GM12864 (cell line): ENCODE results near the gene H2AZ2.
A peak's percentile ranks its signal among the peaks of the same experiment; 100 is the strongest.
"Not testable (repeated sequence)": the region's sequence is repeated elsewhere in the genome, so short reads cannot be mapped to it uniquely, and the experiment has no call there.

Experiments used
- DNase-seq: peaks from one replicate; pipeline ENCODE4 v3.0.0-alpha.2; 2011; ENCODE audit warnings: low read depth
- H3K4me3 ChIP-seq: 2 replicates; pipeline ENCODE4 v1.5.1; 2011; ENCODE audit warnings: mild to moderate bottlenecking, low read depth, low read length, control low read depth
- CTCF ChIP-seq: IDR thresholded peaks from 2 replicates; pipeline ENCODE4 v1.5.1; 2011; ENCODE audit warnings: low read depth, mild to moderate bottlenecking, moderate library complexity, low read length, control low read depth, inconsistent platforms; ENCODE audit errors: missing control alignments

H2AZ2 gene

GRCh38 chr7:44849259-44849884 is 1.5 kb upstream of the H2AZ2 start:
- TF ChIP-seq CTCF, result no peak
- H3K4me3 ChIP-seq, result peak overlapping the region; percentile 87
- no peak for DNase-seq

- peak overlapping the region; percentile 88 for H3K4me3 ChIP-seq
- peak; percentile 85 for TF ChIP-seq CTCF
- peak; percentile 50 for DNase-seq
Observed at GRCh38 chr7:44847509-44847919, 373 bp downstream of the H2AZ2 start.

GRCh38 chr7:44846816-44847508 is 925 bp downstream of the H2AZ2 start:
- peak overlapping the region; percentile 88 for H3K4me3 ChIP-seq
- no peak for TF ChIP-seq CTCF
- DNase-seq, result no peak

- not testable (repeated sequence) for DNase-seq
- peak overlapping the region; percentile 88 for H3K4me3 ChIP-seq
Observed at GRCh38 chr7:44846390-44846789, 1.5 kb downstream of the H2AZ2 start.

- DNase-seq, result no peak
- no peak overlapping the region for H3K4me3 ChIP-seq
- TF ChIP-seq CTCF, result no peak
Observed at GRCh38 chr7:44845451-44845850, 2.4 kb downstream of the H2AZ2 start.

GRCh38 chr7:44843440-44843839 is 4.4 kb downstream of the H2AZ2 start:
- H3K4me3 ChIP-seq, DNase-seq: not testable (repeated sequence)

GRCh38 chr7:44842675-44843074 is 5.2 kb downstream of the H2AZ2 start:
- DNase-seq, H3K4me3 ChIP-seq: not testable (repeated sequence)

- no peak for TF ChIP-seq CTCF
- DNase-seq, result no peak
- H3K4me3 ChIP-seq, result no peak overlapping the region
Observed at GRCh38 chr7:44838751-44839150, 9.1 kb downstream of the H2AZ2 start.
